Measurements from ENCODE around the gene VSIG10.
"Not testable (repeated sequence)": the region's sequence is repeated elsewhere in the genome, so short reads cannot be mapped to it uniquely, and the experiment has no call there.

The VSIG10 gene

DNA sequence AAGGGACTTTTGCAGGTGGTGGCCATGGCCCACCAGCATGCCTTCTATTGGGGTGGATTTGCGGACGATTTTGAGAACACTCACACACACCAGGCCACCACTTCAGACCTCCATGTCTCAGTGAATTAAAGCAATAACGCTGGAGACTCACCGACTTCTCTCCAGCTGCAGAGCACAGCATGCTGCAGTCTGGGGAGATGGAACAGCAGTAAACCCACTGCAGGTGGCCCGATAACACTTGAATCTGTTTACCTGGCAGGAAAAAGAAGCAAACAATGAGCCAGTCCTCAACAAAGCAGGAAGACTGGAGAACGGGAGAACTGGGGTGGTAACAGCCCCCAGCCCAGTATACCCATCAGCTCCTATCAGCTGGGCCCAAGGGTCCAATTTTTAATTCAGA lies 65.7 kb downstream of the VSIG10 start:
- DNase-seq (ENCODE audit: low read depth, low spot score) = no peak
- H3K4me3 ChIP-seq (ENCODE audit: low read length) = no peak overlapping the region

- no peak overlapping the region for H3K4me3 ChIP-seq (ENCODE audit: low read length)
- DNase-seq (ENCODE audit: low read depth, low spot score) = no peak
These were observed 67.0 kb downstream of the VSIG10 start for GRCh38 chr12:118036672-118037411.

DNA sequence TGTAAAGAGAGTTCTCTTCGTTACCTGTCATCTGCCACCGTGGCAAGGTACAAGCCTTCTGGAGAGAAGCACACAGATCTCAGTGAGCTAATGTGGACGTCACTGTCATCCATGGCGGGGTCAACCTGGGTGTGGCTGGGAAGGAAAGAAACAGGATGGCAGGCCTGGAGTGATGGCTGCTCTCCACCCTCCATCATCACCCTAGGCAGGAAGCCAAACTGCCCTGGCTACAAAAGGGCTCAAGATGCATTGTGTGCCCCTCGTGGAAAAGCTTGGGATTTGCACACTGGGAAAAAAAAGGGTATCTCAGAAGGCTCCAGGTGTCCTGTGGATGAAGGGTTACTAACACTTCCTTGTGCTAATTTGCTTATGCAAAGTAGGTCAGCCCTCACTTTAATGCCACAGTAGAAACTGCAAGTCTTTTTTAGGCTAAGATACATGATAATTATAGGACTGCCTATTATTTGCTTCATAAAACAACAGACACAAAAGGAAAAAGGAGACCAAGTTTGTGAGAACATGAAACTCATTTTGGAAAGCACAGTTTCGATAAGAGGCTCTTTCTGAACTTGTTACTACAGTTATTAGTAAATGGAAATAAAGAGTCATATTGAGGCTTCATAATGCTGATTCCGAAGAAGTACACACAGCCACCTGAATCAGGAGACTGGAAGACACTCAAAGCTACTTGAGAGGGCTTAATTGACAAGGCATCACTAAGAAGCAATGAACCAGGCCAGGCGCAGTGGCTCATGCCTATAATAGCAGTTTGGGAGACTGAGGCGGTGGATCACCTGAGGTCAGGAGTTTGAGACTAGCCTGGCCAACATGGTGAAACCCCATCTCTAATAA lies 68.4 kb downstream of the VSIG10 start:
- no peak overlapping the region for H3K4me3 ChIP-seq (ENCODE audit: low read length)
- no peak for DNase-seq (ENCODE audit: low read depth, low spot score)

DNA sequence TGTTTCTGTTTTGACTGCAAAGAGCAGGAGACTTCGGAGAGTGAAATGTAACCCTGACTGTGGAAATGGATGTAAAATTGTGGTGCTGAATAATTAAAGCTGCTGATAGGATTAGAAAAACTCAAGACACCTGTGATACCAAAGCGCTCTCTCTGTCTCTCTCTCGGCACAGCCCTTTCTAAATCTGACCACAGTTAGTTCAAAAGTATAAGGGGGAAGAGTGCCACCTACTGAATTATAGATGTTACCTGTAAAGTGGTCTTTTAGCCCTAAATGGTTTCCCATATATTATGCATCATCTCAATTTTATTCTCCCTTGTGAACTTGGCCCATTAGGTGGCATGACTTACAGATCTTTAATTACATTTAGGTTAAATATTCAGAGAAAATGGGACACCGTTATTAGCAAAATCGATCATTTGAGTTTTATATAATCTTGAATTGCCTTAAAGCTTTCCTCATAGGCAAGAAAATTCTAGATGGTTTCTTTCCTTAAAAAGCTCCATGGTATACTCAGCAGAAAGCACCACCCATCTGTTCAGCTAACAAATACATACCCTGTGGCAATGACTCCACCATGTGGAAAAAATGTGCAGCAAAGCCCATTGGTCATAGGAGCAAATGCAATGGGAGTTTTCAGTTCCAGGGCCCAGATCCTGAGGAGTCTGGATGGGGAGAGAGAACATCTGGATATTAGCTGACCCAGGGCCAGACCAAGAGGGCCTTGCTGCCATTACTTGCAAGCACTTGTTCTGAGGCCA lies 69.2 kb downstream of the VSIG10 start:
- H3K4me3 ChIP-seq (ENCODE audit: low read length) = no peak overlapping the region
- DNase-seq (ENCODE audit: low read depth, low spot score) = peak; percentile 32

GRCh38 chr12:118033902-118034301 lies 69.9 kb downstream of the VSIG10 start:
- DNase-seq (ENCODE audit: low read depth, low spot score) = no peak
- H3K4me3 ChIP-seq (ENCODE audit: low read length) = no peak overlapping the region

DNA sequence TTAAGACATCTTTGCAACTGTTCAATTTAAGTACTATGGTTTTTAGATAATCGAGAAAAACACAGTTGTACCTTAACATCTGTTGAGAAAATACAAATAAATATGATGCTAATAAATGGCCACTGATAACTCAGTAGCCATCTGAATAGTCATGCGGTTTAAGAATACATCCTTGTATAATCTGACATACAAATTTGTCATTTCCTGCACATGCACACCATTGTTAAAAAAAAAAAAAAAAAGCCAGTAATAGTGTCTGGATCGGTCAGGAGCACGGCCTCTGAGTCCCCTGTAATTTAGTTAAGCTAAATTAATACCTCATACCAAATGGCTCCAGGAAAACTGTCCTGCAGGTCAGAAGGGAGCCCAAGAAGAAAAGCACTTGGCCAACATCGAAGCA lies 70.5 kb downstream of the VSIG10 start:
- DNase-seq (ENCODE audit: low read depth, low spot score) = no peak
- no peak overlapping the region for H3K4me3 ChIP-seq (ENCODE audit: low read length)

DNA sequence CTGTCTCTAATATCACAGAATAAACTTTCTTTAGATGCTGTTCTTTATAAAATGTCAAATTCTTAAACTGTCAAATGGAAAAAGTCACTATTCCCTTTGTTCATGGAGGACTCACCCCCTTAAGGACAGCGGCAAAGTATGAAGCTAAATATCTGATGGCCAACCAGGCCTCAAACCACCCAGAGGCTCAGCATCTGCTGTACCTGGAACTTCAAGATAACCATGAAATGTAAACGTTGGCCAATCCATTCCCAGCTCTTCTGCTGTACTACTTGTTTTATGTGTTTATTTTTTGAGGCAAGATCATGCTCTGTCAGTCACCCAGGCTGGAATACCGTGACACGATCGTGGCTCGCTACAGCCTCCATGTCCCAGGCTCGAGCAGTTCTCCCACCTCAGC lies 71.6 kb downstream of the VSIG10 start:
- no peak for DNase-seq (ENCODE audit: low read depth, low spot score)
- no peak overlapping the region for H3K4me3 ChIP-seq (ENCODE audit: low read length)

DNA sequence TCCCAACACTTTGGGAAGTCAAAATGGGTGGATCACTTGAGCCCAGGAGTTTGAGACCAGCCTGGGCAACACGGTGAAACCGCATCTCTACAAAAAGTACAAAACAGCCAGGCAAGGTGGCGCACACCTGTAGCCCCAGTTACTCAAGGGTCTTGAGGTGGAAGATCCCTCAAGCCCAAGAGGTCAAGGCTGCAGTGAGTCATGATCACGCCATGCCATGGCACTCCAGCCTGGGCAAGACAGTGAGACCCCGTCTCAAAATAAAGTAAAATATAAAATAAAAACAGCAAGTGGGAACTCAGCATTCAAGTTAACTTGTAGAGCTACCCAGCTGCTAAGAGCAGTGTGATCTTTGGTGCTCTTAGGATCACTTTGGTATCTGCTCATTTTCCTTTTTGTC lies 74.6 kb downstream of the VSIG10 start:
- no peak for DNase-seq (ENCODE audit: low read depth, low spot score)
- H3K4me3 ChIP-seq (ENCODE audit: low read length) = no peak overlapping the region

- no peak overlapping the region for H3K4me3 ChIP-seq (ENCODE audit: low read length)
- no peak for DNase-seq (ENCODE audit: low read depth, low spot score)
These were observed 78.6 kb downstream of the VSIG10 start for GRCh38 chr12:118025168-118025567.

- DNase-seq (ENCODE audit: low read depth, low spot score) = no peak
- no peak overlapping the region for H3K4me3 ChIP-seq (ENCODE audit: low read length)
These were observed 80.4 kb downstream of the VSIG10 start for GRCh38 chr12:118023301-118023860.

DNA sequence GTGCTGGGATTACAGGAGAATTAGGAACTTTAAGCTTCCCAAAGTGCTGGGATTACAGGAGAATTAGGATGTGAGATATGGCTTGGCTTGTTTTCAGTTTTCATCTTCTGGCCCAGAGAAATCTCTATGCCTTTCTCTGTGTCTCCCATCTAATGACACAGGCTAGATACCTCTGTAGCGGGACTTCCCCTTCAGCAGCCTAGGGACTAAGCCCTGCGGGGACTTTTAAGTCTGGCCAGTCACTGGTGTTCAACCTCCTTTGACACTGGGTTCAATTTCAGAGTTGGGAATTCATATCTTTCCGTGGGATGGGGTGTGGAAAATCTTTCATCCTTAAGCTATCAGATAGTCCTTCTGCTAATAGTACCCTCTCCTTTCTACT lies 81.1 kb downstream of the VSIG10 start:
- H3K4me3 ChIP-seq (ENCODE audit: low read length) = no peak overlapping the region
- DNase-seq (ENCODE audit: low read depth, low spot score) = no peak

DNA sequence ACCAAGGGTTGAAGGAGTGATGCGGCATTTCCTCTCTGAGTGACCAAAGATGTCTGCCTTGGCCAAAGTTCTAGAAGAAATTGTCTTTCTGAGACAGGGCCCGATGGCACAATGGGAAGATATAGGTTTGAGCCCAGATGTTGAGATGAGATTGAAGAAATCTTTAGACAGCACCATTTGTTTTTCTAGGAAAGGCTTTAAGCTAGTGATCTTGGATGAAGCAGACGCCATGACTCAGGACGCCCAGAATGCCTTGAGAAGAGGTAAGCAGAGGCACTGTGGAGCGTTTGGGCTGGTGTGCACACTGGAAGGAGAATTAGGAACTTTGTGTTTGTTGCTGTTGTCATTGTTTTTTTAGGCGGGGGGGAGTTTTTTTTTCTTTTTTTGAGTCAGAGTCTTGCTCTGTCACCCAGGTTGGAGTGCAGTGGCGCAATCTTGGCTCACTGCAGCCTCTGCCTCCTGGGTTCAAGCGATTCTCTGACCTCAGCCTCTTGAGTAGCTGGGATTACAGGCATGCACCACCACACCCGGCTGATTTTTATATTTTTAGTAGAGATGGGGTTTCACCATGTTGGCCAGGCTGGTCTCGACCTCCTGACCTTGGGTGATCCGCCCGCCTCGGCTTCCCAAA lies 81.6 kb downstream of the VSIG10 start:
- H3K4me3 ChIP-seq (ENCODE audit: low read length); DNase-seq (ENCODE audit: low read depth, low spot score): not testable (repeated sequence)

DNA sequence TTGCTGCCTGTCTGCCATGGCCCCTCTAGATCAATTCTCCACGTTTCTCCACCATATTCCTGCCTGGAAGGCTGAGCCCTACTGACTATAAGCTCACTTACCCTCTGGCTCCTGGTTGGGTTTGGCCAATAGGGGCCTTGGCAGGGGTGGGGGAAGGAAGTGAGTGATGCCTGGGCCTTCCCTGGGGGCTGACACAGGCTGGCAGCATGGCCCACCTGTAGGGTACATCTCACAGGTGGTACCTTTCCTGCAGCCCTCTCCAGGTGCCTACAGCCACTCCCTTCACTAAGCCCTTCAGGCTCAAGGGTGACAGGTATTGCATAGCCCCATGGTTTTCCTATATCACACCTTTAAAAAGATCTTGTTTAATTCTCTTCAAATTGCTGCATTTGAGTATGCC lies 83.8 kb downstream of the VSIG10 start:
- no peak overlapping the region for H3K4me3 ChIP-seq (ENCODE audit: low read length)
- no peak for DNase-seq (ENCODE audit: low read depth, low spot score)

DNA sequence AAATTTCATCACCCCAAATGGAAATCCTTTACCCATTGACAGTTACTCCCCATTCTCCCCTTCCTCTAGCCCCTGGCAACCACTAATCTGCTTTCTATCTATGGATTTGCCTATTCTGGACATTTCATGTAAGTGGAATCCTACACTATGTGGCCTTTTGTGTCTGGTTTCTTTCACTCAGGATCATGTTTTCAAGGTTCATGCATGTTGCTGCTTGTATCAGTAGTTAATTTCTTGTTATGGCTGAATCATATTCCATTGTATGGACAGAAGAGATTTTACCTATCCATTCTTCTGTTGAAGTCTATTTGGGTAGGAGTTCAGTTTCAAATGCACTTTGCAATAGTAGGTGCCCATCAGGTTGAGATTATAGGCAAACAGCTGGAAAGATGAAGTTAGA lies 85.9 kb downstream of the VSIG10 start:
- H3K4me3 ChIP-seq (ENCODE audit: low read length) = peak overlapping the region; percentile 96
- no peak for DNase-seq (ENCODE audit: low read depth, low spot score)

DNA sequence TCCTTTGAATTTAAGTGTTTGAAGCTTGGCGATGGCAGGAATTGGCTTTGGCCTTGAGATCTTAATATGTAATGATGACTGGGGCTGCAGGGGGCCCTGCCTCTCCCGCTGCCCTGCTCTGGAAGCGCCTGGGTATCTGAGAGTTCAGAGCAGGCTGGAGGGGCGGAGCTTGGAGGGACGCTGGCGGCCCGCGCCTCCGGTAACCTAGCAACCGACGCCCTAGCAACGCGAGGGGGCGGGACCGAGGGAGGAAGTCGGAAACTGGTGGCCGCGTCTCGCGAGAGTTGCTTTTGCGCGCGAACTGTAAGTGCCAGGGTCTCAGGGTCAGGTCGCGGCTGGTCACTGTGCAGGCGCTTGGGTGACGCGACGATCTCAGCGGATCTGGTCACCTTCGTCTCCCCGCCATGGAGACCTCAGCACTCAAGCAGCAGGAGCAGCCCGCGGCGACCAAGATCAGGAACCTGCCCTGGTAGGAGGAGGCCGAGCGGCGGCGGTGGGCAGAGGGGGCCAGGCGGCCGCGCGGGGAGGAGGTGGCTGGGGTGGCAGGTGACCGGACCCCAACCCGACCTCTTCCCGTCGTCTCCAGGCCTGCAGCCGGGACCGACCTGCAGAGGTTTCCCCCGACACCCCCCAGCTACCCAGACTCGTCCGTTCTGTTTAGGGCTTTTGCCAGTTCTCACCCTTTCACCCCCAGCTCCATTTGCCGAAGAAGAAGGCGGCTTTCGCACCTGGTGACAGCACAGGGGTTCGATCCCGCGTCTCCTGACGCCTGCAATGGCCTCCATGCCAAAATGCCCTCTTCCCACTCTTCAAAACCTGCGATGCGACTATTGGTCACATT lies 87.2 kb downstream of the VSIG10 start, which contains the start of gene RFC5:
Gene RFC5, plus strand, starts transcription at position 280 of the 841 bp plus-strand sequence. Its CDS starts 125 bp downstream, at position 405.
- H3K4me3 ChIP-seq (ENCODE audit: low read length) = peak within 1 kb of the TSS; percentile 96
- DNase-seq (ENCODE audit: low read depth, low spot score) = peak; percentile 94

GRCh38 chr12:118015944-118016343 lies 87.9 kb downstream of the VSIG10 start:
- peak overlapping the region; percentile 96 for H3K4me3 ChIP-seq (ENCODE audit: low read length)
- DNase-seq (ENCODE audit: low read depth, low spot score) = no peak

DNA sequence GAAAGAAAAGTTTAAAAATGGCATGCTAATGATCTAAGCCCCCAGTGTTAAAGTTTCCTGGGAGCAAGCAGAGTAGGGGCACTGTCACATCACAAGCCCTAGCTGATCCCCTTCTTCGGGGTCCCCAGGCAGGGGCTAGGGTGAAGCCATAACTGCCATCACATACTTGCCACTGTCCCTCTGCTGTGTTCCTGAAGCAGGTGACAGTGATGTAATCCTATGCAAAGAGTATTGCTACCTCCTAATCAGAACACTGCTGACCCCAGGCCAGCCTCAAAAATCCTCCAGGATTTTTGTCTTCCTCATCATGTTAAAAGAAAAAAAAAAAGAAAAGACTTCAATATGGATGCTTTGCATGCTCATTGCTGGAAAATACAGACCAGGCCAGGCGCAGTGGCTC lies 88.5 kb downstream of the VSIG10 start:
- DNase-seq (ENCODE audit: low read depth, low spot score) = no peak
- no peak overlapping the region for H3K4me3 ChIP-seq (ENCODE audit: low read length)
